HFFc6 (cell line): ENCODE results near the gene PTPN12. TPM values are rescaled to one million over a fixed set of nuclear protein-coding genes. Genes with fewer than 3 reads are reported as not detected.

Source experiments
- DNase-seq: peaks from one replicate; pipeline ENCODE4 v3.0.0-alpha.2; 2018
- H3K27ac Mint-ChIP-seq: 2 replicates; pipeline ENCODE4 v1.8.0; 2020; ENCODE audit warnings: mild to moderate bottlenecking, mixed read lengths
- H3K27me3 Mint-ChIP-seq: 2 replicates; pipeline ENCODE4 v1.8.0; 2021; ENCODE audit warnings: mild to moderate bottlenecking, moderate library complexity, mixed read lengths; ENCODE audit not compliant: insufficient read depth
- H3K36me3 Mint-ChIP-seq: 2 replicates; pipeline ENCODE4 v1.8.0; 2021; ENCODE audit warnings: low read depth, mixed read lengths
- H3K4me1 Mint-ChIP-seq: 2 replicates; pipeline ENCODE4 v1.8.0; 2020; ENCODE audit warnings: low read depth, mixed read lengths
- H3K4me3 Mint-ChIP-seq: 2 replicates; pipeline ENCODE4 v1.8.0; 2020; ENCODE audit warnings: mild to moderate bottlenecking, moderate library complexity, mixed read lengths
- H3K9me3 Mint-ChIP-seq: 2 replicates; pipeline ENCODE4 v1.8.0; 2020; ENCODE audit warnings: mild to moderate bottlenecking, mixed read lengths
- total RNA-seq, 6 experiments: library from RNA; stranded (reverse); fragmentation: NEBNext Ultra II Directional; extraction: Animal tissue kit (Norgen Biotek cat#: 25700); gene quantifications; 2 replicates in 1 of 6; 3 replicates in 5 of 6; pipeline ENCODE4 v1.2.3, GENCODE V29; 2021
- TF ChIP-seq, protein P1 (sequence below): fragments of 200-600 bp; sonication (generic); IDR thresholded peaks from 2 replicates; pipeline ENCODE4 v1.5.0; 2021; ENCODE audit warnings: antibody characterized with exemption, mild to moderate bottlenecking

Gene PTPN12
- total RNA-seq, 6 experiments from 2014 or later = 50.7 to 62.1 (median 56.4) TPM

- no peak overlapping the region for H3K4me3 Mint-ChIP-seq
- H3K4me1 Mint-ChIP-seq = peaks cover 76% of the 10 kb centered on the region
- TF ChIP-seq, protein P1, sequence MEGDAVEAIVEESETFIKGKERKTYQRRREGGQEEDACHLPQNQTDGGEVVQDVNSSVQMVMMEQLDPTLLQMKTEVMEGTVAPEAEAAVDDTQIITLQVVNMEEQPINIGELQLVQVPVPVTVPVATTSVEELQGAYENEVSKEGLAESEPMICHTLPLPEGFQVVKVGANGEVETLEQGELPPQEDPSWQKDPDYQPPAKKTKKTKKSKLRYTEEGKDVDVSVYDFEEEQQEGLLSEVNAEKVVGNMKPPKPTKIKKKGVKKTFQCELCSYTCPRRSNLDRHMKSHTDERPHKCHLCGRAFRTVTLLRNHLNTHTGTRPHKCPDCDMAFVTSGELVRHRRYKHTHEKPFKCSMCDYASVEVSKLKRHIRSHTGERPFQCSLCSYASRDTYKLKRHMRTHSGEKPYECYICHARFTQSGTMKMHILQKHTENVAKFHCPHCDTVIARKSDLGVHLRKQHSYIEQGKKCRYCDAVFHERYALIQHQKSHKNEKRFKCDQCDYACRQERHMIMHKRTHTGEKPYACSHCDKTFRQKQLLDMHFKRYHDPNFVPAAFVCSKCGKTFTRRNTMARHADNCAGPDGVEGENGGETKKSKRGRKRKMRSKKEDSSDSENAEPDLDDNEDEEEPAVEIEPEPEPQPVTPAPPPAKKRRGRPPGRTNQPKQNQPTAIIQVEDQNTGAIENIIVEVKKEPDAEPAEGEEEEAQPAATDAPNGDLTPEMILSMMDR = no peak
- H3K36me3 Mint-ChIP-seq = peaks cover 7% of the 10 kb centered on the region
- H3K27me3 Mint-ChIP-seq = no peaks in the 10 kb centered on the region
- H3K27ac Mint-ChIP-seq = peak overlapping the region; percentile 4
- no peak for DNase-seq
- no peaks in the 10 kb centered on the region for H3K9me3 Mint-ChIP-seq
Measured at GRCh38 chr7:77563275-77563674, 26.2 kb downstream of the PTPN12 start.

DNA sequence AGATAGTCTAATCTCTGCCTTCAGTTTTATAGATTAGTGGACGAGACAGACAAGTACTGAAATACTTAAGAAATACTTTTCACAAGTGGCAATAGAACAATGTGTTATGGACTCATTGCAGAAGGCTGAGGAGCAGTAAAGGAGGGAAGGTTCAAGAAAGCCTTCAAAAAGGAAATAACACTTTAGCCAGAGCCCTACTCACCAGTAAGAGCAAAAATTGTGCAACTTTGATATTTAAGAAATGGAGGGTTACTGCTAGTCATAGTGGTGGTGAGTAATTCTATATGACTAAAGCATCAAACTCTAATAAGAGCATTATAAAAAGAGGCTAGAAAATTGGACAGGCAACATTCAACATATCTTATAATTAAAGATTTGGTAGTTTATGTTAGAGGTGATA lies 28.8 kb downstream of the PTPN12 start:
- H3K36me3 Mint-ChIP-seq = peaks cover 13% of the 10 kb centered on the region
- no peaks in the 10 kb centered on the region for H3K27me3 Mint-ChIP-seq
- TF ChIP-seq, protein P1 = no peak
- peaks cover 79% of the 10 kb centered on the region for H3K4me1 Mint-ChIP-seq
- DNase-seq = peak; percentile 34
- H3K27ac Mint-ChIP-seq = peak overlapping the region; percentile 71
- H3K9me3 Mint-ChIP-seq = no peaks in the 10 kb centered on the region
- no peak overlapping the region for H3K4me3 Mint-ChIP-seq

DNA sequence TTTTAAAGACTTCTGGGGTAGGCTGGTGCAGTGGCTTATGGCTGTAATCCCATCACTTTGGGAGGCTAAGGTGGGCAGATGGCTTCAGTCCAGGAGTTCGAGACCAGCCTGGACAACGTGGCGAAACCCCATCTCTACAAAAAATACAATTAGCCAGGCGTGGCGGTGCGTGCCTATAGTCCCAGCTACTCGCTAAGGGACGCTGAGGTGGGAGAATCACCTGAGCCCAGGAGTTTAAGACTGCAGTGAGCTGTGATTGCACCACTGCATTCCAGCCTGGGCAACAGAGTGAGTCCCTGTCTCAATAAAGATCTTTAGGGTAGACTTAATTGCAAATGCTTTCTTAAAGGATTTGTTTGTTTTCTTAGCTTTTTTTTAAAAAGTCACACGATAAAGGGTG lies 29.3 kb downstream of the PTPN12 start:
- TF ChIP-seq, protein P1 = no peak
- Mint-ChIP-seq H3K4me1 (peaks cover 79% of the 10 kb centered on the region), H3K9me3 (no peaks in the 10 kb centered on the region)

DNA sequence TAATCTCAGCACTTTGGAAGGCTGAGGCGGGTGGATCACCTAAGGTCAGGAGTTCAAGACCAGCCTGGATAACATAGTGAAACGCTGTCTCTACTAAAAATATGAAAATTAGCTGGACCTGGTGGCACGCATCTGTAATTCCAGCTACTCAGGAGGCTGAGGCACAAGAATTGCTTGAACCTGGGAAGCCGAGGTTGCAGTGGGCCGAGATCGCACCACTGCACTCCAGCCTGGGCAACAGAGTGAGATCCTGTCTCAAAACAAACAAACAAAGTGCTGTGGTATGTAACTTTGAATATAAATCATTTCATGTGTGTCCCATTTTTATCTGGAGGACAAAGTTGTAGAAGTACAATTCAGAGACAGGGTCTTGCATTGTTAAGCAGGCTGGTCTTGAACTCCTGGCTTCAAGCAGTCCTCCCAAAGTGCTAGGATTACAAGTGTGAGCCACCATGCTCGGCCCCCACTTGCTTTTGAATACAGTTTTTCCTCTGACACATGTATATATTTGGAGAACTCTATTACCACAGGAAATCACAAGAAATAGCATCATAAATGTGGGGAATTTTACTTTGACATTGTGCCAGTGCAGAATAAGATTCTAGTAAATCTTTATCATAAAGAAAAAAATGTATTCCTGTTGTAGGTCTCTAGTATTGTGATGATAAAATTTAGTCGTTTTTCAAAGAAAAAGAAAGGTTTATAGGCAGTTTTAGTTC lies 32.6 kb downstream of the PTPN12 start:
- H3K27ac Mint-ChIP-seq = peak overlapping the region; percentile 89
- peaks cover 32% of the 10 kb centered on the region for H3K36me3 Mint-ChIP-seq
- TF ChIP-seq, protein P1 = no peak
- H3K4me3 Mint-ChIP-seq = peak overlapping the region; percentile 45; the same call in 1 of the 2 replicates
- no peaks in the 10 kb centered on the region for H3K9me3 Mint-ChIP-seq
- no peaks in the 10 kb centered on the region; the same call in 1 of the 2 replicates for H3K27me3 Mint-ChIP-seq
- H3K4me1 Mint-ChIP-seq = peaks cover 65% of the 10 kb centered on the region
- peak; percentile 12 for DNase-seq

More for the DNA sequence above, 29.3 kb downstream of the PTPN12 start:
- H3K27me3 Mint-ChIP-seq = no peaks in the 10 kb centered on the region
- no peak for DNase-seq
- H3K4me3 Mint-ChIP-seq = no peak overlapping the region
- H3K36me3 Mint-ChIP-seq = peaks cover 11% of the 10 kb centered on the region
- H3K27ac Mint-ChIP-seq = peak overlapping the region; percentile 71

GRCh38 chr7:77570330-77571011 lies 33.4 kb downstream of the PTPN12 start:
- TF ChIP-seq, protein P1 = no peak
- Mint-ChIP-seq H3K4me1 (peaks cover 59% of the 10 kb centered on the region), H3K27me3 (no peaks in the 10 kb centered on the region; the same call in 1 of the 2 replicates), H3K27ac (peak overlapping the region; percentile 89), H3K36me3 (peaks cover 37% of the 10 kb centered on the region), H3K4me3 (peak overlapping the region; percentile 67), H3K9me3 (no peaks in the 10 kb centered on the region)
- peak; percentile 76 for DNase-seq
